NCI-H345 treated with DMSO at 0.1 percent for 48 hours (cell line): ENCODE results near the gene INPP5A.
"Not testable (repeated sequence)": the region's sequence is repeated elsewhere in the genome, so short reads cannot be mapped to it uniquely, and the experiment has no call there.

Experiments used
- DNase-seq: peaks from one replicate; lab custom pipeline; 2025; ENCODE audit not compliant: unreplicated experiment; lab: John Stamatoyannopoulos, UW

Gene INPP5A

DNA sequence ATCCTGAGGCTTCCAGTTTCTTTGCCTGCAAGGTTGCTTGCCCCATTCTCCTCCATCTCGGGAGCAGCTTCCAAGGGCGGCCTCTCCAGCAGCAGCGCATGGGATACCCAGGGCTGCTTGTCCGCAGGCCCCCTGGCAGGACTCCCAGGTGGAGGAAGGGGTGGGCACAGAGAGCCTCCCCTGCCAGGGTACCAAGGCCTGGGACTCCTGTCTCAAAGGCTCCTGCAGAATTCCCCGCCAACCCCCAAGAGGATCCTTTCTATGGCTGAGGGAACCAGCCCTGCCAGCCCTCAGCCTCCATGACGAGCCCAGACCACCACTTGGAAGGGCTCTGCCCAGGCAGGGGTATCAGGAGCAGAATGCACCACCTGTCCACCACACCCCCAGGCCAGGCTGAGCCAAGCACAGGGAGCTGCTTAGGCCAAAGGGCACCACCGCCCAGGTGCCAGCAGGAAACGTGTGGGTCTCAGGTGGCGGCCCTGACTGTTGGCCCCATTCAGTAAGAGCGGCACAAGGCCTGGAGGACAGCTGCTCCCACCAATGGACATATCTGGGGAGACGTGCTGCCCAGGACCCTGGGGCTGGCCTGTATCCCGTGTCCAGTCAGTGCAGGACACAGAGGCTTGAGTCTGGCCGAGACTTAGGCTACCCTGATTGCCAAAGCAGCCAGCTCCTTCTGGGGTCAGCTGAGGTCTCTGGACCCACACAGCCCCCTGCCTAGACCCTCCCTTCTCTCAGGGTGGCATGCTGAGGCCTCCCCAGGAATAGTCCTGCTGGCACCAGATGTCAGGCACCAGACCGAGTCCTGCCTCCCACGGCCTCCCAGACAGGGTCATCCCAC is 33.8 kb upstream of the INPP5A start:
- no peak for DNase-seq

DNA sequence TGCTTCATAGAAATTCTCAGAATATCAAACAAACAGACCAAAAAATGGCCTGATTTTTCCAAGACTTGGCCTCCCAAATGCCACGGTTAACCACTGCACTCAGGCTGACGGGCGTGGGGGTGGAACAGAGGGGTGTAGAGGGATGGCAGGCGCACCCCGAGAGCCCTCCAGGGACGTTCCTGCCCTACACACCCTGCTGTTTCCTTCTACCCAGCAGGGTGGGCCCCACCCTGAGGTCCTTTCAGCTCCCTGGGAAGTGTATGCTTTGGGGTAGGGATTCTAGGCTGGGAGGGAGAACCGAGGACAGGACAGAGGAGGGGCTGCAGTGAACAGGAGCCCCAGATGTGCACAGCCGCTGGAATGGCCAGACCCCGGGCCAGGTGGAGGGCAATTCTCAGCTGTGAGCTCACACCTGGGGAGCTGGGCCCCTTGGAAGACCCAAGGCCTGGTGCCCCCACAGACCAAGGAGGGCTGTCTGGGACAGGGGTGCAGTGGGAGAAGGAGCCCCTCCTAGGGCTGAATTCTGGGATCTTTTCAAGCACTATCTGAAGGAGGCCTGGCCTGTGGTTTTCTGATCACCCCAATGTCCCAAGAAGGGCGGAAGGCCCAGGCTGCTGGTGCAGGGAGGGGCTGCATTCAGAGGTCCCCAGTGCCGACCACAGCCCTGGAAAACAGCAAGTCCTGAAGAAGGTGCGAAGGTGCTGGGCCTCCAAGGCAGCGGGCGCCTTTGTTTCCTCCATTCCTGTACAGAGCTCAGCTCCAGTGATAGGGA is 32.9 kb upstream of the INPP5A start:
- no peak for DNase-seq

DNA sequence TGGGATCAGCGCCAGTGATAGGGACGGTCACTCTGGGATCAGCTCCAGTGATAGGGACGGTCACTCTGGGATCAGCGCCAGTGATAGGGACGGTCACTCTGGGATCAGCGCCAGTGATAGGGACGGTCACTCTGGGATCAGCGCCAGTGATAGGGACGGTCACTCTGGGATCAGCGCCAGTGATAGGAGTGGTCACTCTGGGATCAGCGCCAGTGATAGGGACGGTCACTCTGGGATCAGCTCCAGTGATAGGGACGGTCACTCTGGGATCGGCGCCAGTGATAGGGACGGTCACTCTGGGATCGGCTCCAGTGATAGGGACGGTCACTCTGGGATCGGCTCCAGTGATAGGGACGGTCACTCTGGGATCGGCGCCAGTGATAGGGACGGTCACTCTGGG is 32.0 kb upstream of the INPP5A start:
- DNase-seq, result not testable (repeated sequence)

DNA sequence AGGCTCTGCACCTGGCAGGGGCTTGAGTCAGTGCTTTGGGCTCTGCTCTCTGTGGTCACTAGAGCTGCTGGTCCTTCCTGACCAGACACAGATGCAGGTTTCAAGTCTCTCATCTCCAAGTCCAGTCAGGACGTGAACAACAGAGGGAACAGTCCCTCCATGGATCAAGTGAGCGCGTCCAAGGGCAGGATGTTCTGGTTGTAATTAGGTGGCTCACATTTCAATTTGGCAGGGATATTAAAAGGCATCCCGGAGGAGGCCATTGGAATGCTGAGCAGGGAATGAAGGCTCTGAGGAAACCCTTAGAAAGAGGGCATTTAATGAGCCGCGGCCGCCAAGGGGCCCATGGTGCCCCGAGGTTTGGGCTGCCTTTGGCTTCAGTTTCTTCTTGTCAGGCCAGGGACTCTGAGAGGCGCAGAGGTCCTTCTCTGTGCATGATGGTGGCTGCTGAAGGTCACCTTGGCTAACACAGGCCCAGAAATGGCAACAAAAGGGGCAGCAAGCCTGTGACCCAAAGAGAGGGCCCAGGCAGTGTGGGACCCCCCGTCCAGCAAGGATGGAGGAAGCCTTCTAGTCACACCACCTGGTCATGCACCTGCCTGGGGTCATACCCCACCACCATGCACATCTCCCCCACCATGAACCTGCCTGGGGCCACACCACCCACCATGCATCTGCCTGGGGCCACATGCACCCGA is 30.7 kb upstream of the INPP5A start:
- DNase-seq, result no peak

DNA sequence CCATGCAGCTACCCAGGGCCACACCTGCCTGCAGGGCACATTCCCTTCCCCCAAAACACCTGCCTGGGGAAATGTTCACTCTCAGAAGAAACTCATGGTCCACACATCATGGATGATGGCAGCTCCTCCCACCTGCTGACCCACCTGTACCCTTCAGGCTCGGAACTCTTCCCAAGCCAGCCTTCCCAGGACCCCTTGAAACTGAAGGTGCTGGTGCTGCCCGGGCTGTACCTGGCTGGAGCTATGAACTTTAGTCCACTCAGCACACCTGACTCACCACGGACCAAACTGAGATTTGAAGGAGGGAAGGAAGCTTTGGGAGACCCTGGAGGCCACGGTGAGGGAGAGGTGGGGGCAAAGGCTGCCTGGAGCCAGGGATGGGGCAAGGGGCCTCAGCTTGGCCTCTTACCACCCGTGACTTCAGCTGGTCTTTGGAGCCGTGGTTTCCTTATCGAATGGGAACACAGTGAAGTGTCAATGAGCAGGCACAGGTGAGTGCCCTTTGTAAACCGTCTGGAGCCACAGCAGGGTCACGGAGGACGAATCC is 30.1 kb upstream of the INPP5A start:
- DNase-seq, result no peak

DNA sequence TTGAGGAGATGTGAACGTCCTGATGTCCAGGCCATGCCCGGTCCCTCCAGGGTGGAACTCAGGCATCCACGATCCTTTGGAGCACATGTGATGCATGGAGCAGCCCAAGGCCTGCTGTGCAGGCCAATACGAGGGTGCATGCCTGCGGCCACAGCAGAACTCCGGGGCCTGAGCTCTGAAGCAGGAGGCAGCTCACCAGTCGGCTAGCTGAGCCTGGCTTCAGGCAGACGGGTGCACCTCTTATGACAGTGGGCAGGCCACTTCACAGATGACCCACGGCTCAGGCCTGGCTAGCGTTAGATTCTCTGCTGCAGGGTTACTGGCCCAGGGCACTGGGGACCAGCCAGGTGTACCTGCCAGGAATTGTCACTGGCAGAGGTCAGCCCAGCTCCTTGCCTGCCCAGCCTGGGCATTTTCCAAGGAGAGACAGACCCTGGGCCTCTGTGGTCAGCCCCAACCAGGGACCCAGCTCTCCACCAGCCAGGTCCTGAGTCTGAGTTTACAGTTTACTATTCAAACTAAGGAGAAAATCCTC is 29.6 kb upstream of the INPP5A start:
- DNase-seq, result no peak

DNA sequence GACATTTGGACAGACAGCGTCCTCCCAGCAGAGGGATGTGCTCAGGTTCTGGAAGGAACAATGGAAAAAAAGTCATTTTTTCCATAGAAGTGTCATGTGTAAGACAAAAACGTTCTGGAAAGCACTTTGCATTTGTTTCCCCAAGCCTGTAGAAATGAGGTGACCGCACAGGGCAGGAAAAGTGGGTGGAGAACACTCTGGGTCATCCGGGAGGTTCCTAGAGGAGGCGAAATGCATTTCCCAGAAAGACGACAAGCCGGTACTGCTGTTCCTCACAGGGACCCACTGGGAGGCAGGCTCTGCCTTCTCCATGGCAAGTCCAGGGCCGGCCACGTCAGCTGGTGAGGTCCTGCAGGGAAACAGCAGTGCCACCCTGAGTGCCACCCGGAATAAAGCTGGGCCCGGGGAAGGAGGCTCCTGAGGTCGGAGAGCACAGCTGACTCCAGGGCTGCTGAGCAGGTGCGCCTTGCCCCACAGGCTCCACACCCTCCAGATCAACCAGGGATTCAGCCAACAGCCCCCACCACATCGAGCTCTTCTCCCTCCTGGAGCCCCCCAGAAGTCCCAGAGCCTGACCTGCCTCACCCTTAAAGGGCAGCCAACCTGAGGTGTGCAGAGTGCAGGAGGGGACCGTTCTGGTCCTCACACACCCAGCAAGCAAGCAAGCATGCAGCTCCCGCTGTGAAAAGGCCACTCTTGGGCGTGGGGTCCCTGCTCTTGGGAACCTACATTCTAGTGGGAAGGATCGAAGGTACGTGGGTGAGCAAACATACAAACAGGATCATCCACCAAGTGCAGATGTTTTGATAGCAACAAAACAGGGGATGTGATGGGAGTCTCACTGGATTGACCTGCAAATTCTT is 28.8 kb upstream of the INPP5A start:
- no peak for DNase-seq

DNA sequence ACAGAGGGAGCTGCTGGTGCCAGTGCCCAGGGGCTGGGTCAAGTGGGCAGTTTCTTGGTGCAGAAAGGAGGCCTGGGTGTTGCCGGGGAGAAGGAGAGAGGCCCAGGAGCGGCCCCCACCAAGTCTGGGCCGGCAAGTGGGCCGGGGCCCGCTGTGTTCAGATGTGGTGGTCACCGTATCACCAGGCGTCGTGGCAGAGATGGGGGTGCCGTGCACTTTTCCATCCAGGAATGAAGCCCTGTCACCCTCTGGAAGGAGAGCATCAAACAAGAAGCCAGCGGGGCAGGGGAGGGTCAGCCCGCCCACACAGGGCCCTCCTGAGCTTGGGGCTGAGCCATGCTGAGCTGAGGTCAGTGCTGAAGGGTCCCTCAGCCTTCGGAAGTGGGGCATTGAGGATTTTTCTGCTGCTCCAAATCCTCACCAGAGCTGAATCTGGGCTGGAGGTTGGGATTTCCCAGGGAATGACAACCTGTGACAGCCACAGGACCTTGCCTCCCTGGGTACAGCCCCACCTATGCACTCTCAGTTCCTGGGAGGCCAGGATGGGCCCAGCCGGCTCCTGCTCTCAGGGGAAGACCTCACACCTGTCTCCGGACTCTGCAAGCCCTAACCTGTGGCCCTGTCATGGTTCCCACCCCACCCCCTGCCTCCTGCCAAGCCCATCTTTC is 27.9 kb upstream of the INPP5A start:
- no peak for DNase-seq

DNA sequence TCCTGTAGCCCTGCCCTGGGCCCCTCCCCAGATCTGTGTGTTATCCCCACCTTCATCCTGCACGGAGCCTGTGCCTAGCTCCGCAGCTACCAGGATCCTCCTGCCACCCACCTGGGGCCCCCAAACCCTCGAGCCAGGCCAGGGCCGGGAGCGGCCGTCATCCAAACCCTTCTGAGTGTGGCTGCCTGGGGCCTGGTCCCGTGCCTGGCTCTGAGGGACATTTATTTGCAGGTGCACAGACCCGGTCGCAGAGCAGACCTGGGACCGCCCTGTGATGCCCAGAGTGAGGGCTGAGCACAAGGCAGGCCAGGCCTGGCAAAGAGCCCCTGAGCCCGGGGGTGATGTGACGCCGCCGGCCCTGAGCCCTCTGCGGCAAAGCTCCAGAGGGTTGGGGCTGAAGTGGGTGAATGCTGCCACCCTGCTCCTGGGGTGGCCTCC is 27.4 kb upstream of the INPP5A start:
- DNase-seq, result no peak

DNA sequence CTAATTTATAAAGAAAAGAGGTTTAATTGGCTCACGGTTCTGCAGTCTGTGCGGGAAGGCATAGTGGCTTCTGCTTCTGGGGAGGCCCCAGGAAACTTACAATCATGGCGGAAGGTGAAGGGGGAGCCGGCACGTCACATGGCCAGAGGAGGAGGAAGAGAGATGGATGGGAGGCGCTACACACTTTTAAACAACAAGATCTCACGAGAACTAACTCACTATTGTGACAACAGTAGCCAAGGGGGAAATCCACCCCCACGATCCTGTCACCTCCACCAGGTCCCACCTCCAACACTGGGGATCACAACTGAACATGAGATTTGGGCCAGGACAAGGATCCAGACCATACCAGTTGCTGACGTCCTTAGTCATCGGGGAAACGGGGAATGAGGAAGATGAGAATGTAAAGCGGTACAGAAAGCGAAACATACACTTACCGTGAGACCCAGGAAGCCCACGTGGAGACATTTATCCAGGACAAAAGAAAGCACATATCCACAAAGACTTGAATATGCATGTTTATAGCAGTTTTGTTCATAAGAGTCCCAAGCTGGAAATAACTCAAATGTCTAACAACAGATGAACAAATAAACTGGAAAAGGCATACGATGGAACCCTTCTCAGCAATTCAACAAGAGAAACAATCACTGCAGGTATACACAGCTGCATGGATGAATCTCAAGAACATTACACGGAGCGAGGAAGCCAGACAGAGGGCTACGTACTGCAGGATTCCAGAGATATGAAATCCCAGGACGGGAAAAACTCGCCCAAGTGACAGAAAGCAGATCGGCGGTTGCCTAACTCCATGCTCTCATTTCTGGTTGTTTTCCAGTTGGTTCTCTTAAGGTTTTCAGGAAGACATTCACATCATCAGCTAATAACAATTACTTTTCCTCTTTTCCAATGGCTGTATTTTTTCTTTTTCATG is 26.2 kb upstream of the INPP5A start:
- DNase-seq, result no peak

DNA sequence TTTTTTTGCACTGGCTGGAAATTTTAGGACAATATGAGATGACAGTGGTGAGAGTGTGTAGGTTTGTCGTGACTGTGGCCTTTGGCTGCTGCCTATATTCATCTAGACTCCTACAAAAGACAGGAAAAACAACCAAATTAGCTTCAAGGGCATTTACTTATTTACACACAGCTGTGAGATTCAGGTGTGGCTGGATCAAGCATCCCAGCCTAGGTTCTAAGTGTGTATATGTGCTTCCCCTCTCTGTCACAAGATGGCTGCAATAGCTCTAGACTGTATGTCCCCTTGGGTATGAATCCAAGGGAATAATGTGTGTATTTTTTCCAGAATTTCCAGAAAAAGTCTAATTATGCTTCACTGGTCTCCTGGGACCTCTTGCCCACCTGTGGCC is 25.5 kb upstream of the INPP5A start:
- DNase-seq, result no peak

DNA sequence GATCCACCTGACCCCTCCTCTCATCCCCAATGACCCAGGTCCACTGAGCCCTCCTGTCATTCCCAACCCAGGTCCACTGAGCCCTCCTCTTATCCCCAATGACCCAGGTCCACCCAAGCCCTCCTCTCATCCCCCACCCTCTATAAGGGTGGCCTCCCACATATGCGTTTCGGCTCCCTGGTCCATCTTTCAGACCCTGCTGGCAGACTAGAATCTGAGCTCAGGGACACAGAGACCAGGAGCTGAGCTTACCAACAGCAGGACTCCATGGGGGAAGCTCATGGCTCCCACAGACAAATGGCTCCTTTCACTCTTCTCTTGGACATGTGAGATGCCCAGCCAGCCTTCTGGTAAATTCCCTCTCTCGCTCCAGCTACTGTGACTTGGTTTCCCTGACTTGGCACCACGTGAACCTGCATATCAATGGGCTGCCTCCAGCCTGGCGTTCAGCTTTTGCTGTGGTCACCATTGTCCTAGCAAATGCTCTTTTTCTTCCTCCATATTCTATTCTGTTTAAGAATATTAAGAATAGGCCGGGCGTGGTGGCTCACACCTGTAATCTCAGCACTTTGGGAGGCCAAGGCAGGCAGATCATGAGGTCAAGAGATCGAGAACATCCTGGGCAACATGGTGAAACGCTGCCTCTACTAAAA is 24.8 kb upstream of the INPP5A start:
- no peak for DNase-seq

DNA sequence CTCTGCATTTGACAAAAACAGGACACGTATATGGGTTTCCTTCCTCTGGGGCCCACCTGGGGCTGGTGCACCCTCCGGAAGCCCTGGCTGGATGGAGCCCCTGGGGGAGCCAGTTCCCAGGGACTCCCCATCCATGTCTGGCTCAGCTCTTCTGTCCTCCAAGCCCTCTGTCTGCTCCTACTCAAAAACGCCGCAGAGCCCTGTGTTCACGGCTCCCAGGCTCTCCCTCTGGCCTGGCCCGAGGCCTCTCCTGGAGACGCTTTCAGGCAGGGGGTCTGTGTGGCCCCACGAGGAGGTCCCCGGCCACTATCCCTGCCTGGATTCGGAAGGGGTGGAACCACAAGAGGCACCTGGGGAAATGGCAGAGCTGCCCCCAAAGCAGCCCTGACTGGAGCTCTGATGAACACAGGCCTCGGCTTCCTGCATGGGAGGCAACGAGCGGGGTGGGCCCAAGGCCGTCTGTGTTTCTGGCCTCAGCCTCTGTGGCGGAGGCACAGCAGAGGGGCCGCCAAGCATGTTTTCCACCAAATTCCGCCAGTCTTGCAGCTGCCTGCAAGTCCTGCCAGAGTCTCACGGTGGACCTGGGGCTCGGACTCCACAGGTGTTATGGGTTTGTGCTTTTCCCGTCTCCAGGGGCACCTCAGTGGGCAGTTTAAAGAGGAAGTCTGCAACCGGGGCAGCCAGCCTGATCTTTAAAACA is 22.6 kb upstream of the INPP5A start:
- DNase-seq, result no peak

DNA sequence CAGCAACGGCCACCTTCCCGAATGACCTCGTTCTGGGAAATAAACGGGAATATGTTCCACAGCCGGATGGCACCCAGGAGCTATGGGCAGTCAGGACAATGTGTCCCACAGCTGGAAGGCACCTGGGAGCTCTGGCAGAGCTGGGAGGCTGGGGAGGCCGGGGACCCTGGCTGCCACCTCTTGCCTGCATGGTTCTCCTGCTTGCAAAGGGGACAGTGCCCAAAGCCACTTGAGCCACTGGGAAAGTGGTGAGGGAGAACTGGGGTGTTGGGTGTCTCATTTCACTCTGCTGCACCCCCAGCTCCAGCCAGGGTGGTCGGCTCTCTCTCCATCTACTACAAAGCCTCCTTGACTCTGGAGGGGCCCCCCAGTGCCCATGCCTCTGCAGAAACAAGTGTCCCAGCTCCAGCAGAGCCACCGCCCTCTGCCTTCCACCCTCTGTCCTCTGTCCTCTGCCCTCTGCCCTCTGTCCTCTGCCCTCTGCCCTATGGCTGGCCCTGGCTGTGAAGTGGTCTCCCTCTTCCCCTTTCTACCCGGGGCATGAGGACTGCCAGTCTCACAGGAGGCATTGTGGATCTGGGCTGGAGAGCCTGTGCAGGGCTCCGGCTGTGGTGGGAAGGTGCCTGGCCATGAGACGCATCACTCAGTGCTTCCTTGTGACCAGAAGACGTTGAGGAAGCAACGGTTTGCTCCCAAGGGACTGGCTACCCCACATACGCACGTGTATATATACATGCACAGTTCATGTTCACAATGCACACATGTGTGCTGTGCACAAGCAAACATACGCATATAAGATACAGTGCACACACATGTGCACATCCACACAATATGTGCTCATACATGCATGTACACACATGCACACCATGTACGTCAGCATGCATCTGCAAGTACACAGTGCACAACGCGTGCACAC is 21.5 kb upstream of the INPP5A start:
- no peak for DNase-seq

DNA sequence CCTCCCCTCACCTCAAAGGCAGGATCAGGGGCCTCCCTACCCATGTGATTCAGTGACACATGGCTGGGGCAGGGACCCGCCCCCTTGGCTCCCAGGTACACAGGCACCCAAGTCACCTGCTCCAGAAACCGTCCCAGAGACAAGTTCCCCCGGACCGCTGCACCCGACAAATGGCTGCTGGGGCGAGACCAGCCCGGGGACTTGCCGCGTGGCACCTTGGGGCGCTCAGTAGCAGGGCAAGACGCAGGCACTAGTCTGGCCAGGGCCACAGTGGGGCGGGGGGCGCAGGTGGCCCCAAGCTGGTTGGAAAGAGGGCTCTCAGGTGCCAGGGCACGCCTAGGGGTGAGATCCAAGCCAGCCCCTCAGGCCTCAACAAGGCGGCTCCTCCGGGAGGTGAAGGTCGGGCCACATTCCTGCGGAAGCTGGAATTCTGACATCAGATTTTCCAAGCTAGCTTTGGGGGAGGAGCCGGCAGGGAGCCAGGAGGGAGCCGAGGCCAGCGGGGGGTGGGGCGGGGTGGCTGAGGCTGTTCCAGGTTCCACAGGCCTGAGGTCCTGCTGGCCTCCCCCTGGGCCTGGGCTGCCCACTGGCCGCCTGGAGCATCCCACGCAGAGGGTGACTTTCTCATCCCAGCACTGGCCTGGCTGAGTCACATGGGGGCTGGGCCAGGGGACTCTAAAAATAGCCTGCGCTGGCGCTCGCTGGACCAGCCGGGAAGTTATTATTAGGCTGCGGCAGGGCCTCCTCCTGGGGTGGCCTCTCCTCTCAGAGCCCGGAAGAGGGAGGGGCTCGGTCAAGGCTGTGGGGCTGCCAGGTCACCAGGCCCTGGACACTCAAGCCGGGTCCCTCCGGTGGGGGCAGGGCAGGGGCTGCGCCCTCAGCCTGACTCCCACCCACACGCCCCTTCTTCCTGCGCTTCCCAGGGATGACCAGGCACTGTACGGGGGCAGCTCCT is 20.5 kb upstream of the INPP5A start:
- no peak for DNase-seq
